CD4-positive, CD25-positive, alpha-beta regulatory T cell (primary cell): Measurements from ENCODE around the gene MAP4K3. TPM values are rescaled to one million over a fixed set of nuclear protein-coding genes. Genes with fewer than 3 reads are reported as not detected.
A peak's percentile ranks its signal among the peaks of the same experiment; 100 is the strongest.
"Not testable (repeated sequence)": the region's sequence is repeated elsewhere in the genome, so short reads cannot be mapped to it uniquely, and the experiment has no call there.

Source experiments
- ATAC-seq, 2 donors: fragments of 150-1000 bp; cut with Tn5 transposase; one replicate each; pipeline ENCODE4 v1.10.0; 2021; ENCODE audit warnings: low read depth in 2 of 2, moderate number of reproducible peaks in 2 of 2, moderate library complexity in 1 of 2
- DNase-seq, 3 donors: peaks; one replicate each; pipeline versions ENCODE4 v3.0.0 to v3.0.0-alpha.2; 2012 to 2022; ENCODE audit warnings: mixed read lengths in 1 of 3
- H3K27ac ChIP-seq: one replicate; pipeline ENCODE4 v1.7.0; 2013; ENCODE audit warnings: mild to moderate bottlenecking, low read length; ENCODE audit not compliant: insufficient read depth, poor library complexity, severe bottlenecking
- H3K27me3 ChIP-seq: one replicate; pipeline ENCODE4 v1.7.0; 2013; ENCODE audit warnings: low read length; ENCODE audit not compliant: control insufficient read depth, insufficient read depth
- H3K36me3 ChIP-seq: one replicate; pipeline ENCODE4 v1.7.0; 2013; ENCODE audit warnings: mild to moderate bottlenecking, low read length, moderate library complexity; ENCODE audit not compliant: control insufficient read depth, insufficient read depth
- H3K4me1 ChIP-seq: 2 replicates; pipeline ENCODE4 v1.7.0; 2013; ENCODE audit warnings: mild to moderate bottlenecking, low read length; ENCODE audit not compliant: insufficient read depth, control insufficient read depth, poor library complexity, severe bottlenecking
- H3K4me3 ChIP-seq: one replicate; pipeline ENCODE4 v1.7.0; 2013; ENCODE audit warnings: low read depth, mild to moderate bottlenecking, low read length, moderate library complexity
- H3K9me3 ChIP-seq, 2 experiments: 1 replicate in 1 of 2; 2 replicates in 1 of 2; pipeline ENCODE4 v1.7.0; 2013; ENCODE audit warnings: low read length in 2 of 2, mild to moderate bottlenecking in 1 of 2, moderate library complexity in 1 of 2; ENCODE audit not compliant: control insufficient read depth in 2 of 2
- H3K27ac Mint-ChIP-seq, 3 donors: one replicate each; pipeline ENCODE4 v1.8.0; 2020 to 2022; ENCODE audit warnings: mild to moderate bottlenecking in 3 of 3, mixed read lengths in 3 of 3, moderate library complexity in 2 of 3
- H3K27me3 Mint-ChIP-seq: one replicate; pipeline ENCODE4 v1.8.0; 2022; ENCODE audit warnings: mild to moderate bottlenecking, mixed read lengths
- H3K36me3 Mint-ChIP-seq: one replicate; pipeline ENCODE4 v1.8.0; 2020; ENCODE audit warnings: mixed read lengths
- H3K4me1 Mint-ChIP-seq, 4 donors: one replicate each; pipeline ENCODE4 v1.8.0; 2020 to 2022; ENCODE audit warnings: mixed read lengths in 4 of 4, mild to moderate bottlenecking in 1 of 4
- H3K4me3 Mint-ChIP-seq, 4 donors: one replicate each; pipeline ENCODE4 v1.8.0; 2020 to 2022; ENCODE audit warnings: mild to moderate bottlenecking in 4 of 4, mixed read lengths in 4 of 4, moderate library complexity in 3 of 4
- H3K9me3 Mint-ChIP-seq, 7 donors: one replicate each; pipeline ENCODE4 v1.8.0; 2020 to 2022; ENCODE audit warnings: mixed read lengths in 7 of 7, mild to moderate bottlenecking in 3 of 7, moderate library complexity in 2 of 7
- polyA plus RNA-seq, 4 donors: library from polyadenylated mRNA; unstranded; fragments of 300-500 nt; fragmentation: Illumina TruSeq; gene quantifications; one replicate each; pipeline ENCODE4 v1.2.3, GENCODE V29; 2021
- total RNA-seq: library from RNA; stranded (reverse); gene quantifications from one replicate; pipeline ENCODE4 v1.2.3, GENCODE V29; 2022

Gene MAP4K3
- total and polyA plus RNA-seq, 5 donors from 2014 or later: 1.4 to 28.7 (median 2.0) TPM

DNA sequence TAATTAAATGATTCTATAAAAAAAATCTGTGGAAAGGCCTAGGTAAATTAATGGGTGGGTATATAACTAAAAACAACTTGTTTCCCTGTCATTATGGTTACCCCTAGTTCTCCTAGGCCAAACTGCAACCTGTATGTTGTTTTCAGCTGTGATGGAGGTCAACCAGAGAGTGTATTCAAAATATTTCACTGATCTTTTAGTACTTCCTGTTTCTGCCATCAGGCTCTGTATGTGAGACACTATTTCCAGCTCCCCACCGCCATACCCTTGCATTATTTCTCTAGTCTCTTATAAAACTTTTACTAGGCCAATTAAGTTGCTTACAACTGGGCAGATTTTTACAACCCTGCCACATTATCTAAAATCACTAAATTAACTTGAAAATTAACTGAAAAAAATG, 172.4 kb downstream of the MAP4K3 start:
- Mint-ChIP-seq H3K27ac (peak overlapping the region; percentile 77 to 93 (median 87)), H3K9me3 (no peaks in the 10 kb centered on the region), H3K36me3 (peaks cover 13% of the 10 kb centered on the region), H3K4me1 (peaks cover 23 to 33% (median 28%) of the 10 kb centered on the region in 4 donors), H3K27me3 (no peaks in the 10 kb centered on the region), H3K4me3 (peak overlapping the region in 3 of 4 donors; percentile 4 to 30 (median 19))
- DNase-seq: peak in 1 of 3 donors; percentile 33
- Histone ChIP-seq H3K27me3 (no peaks in the 10 kb centered on the region), H3K9me3 (no peaks in the 10 kb centered on the region), H3K4me1 (peaks cover 22% of the 10 kb centered on the region), H3K36me3 (no peaks in the 10 kb centered on the region), H3K27ac (peak overlapping the region; percentile 60), H3K4me3 (peak overlapping the region; percentile 52)
- ATAC-seq: peak in 1 of 2 donors; percentile 47

DNA sequence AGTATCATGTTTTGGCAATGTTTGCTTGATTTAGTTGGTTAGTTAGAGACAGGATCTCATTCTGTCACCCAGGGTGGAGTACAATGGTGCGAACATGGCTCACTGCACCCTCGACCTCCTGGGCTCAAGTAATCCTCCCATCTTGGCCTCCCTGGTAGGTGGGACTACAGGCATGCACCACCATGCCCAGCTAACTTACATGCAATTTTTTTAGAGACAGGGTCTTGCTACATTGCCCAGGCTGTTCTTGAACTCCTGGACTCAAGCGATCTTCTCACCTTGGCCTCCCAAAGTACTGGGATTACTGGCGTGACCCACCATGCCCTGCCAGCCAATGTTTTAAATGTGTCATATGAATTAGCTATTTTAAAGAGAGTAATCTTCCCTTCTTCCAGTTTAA, 177.0 kb downstream of the MAP4K3 start:
- Histone ChIP-seq H3K4me3 (no peak overlapping the region), H3K36me3 (peaks cover 14% of the 10 kb centered on the region), H3K27me3 (no peaks in the 10 kb centered on the region), H3K9me3 (no peaks in the 10 kb centered on the region), H3K27ac (no peak overlapping the region), H3K4me1 (peaks cover 9% of the 10 kb centered on the region)
- Mint-ChIP-seq H3K4me1 (peaks cover 13 to 17% (median 16%) of the 10 kb centered on the region in 4 donors), H3K27me3 (no peaks in the 10 kb centered on the region), H3K9me3 (no peaks in the 10 kb centered on the region), H3K36me3 (peaks cover 24% of the 10 kb centered on the region), H3K4me3 (no peak overlapping the region), H3K27ac (no peak overlapping the region)
- DNase-seq (no peak), ATAC-seq (no peak)

DNA sequence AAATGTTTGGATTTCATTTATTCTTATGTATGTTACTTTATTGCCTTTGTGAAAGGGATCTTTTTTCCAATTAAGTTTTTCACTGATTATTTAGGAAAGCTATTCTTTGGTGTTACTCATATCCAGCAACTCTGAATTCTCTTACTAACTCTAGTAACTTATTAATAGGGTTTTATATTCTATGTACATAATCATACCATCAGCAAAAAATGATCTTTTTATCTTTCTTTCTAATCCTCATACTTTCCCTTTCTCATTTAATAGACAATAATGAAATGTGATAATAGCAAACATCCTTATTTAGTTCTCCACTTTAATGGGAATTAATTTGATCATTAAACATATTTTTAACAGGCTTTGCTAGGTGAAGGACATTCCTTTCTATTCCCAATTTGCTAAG, 181.0 kb downstream of the MAP4K3 start:
- no peak for DNase-seq
- peaks cover 42% of the 10 kb centered on the region for H3K36me3 Mint-ChIP-seq

DNA sequence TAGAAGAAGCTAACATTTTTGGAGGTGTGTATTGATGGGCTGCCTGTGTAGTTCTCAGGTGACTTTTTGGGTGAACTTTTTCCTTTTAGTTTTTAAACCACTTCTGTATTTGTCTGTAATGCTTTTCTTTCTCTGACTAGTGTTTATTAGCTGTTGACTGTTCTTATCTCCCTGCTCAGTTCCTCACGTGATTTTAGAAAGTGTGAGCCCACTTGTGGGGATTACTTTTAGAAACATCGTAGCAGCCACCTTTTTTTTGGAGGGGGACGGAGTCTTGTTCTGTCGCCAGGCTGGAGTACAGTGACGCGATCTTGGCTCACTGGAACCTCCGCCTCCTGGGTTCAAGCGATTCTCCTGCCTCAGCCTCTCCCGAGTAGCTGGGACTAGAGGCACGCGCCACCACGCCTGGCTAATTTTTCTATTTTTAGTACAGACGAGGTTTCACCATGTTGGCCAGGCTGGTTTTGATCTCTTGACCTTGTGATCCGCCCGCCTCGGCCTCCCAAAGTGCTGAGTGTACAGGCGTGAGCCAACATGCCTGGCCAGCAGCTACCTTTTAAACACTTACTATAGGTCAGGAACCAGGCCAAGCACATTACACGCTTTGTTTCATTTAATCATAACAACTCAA, 184.1 kb downstream of the MAP4K3 start:
- no peaks in the 10 kb centered on the region for H3K27me3 ChIP-seq
- no peak overlapping the region for H3K4me3 ChIP-seq
- Mint-ChIP-seq H3K4me3 (no peak overlapping the region), H3K36me3 (peaks cover 38% of the 10 kb centered on the region), H3K27ac (peak overlapping the region in 1 of 3 donors; percentile 68), H3K27me3 (no peaks in the 10 kb centered on the region), H3K9me3 (peaks cover 0 to 9% (median 3%) of the 10 kb centered on the region in 7 donors), H3K4me1 (peaks cover 0 to 5% (median 5%) of the 10 kb centered on the region in 4 donors)
- DNase-seq (no peak), ATAC-seq (no peak)
- peaks cover 4% of the 10 kb centered on the region for H3K4me1 ChIP-seq
- H3K27ac ChIP-seq: no peak overlapping the region
- peaks cover 26% of the 10 kb centered on the region for H3K36me3 ChIP-seq
- H3K9me3 ChIP-seq: peaks cover 0 to 6% of the 10 kb centered on the region in 2 experiments

More for the DNA sequence above, 181.0 kb downstream of the MAP4K3 start:
- Mint-ChIP-seq H3K9me3 (peaks cover 0 to 6% (median 3%) of the 10 kb centered on the region in 7 donors), H3K27ac (no peak overlapping the region), H3K4me1 (peaks cover 0 to 3% (median 0%) of the 10 kb centered on the region in 4 donors), H3K27me3 (no peaks in the 10 kb centered on the region), H3K4me3 (no peak overlapping the region)
- Histone ChIP-seq H3K27me3 (no peaks in the 10 kb centered on the region), H3K27ac (no peak overlapping the region), H3K9me3 (peaks cover 0 to under 1% of the 10 kb centered on the region in 2 experiments), H3K4me3 (no peak overlapping the region), H3K4me1 (no peaks in the 10 kb centered on the region), H3K36me3 (peaks cover 30% of the 10 kb centered on the region)
- no peak for ATAC-seq

DNA sequence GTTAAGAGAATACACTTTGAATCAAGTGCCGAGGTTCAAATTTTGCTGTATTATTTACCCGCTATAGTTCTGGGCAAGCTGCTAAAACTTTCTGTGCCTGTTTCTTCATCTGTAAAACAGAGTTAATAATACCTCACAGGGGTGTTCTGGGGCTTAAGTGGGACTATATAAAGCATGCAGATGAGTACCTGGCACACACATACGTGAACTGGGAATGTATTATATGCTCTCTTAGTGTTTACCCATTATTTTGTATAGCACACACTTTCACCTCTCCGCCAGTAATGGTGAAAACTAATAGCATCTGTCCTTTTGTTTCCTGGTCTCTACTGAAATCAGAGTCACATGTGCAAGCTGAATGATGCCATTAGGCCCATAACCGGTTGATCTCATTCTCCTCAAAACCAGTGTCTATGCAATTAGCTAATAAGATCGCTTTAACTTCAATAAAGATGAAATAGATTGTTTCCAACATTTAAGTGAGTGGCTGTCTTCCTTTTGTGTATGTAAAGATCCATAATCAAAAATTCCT, 189.5 kb downstream of the MAP4K3 start:
- no peaks in the 10 kb centered on the region for H3K27me3 Mint-ChIP-seq
- Histone ChIP-seq H3K4me3 (no peak overlapping the region), H3K27ac (no peak overlapping the region), H3K36me3 (peaks cover 11% of the 10 kb centered on the region), H3K4me1 (peaks cover 12% of the 10 kb centered on the region), H3K27me3 (no peaks in the 10 kb centered on the region), H3K9me3 (peaks cover 0 to 6% of the 10 kb centered on the region in 2 experiments)
- no peak overlapping the region for H3K4me3 Mint-ChIP-seq
- H3K36me3 Mint-ChIP-seq: peaks cover 18% of the 10 kb centered on the region
- H3K9me3 Mint-ChIP-seq: peaks cover 0 to 9% (median 3%) of the 10 kb centered on the region in 7 donors
- H3K4me1 Mint-ChIP-seq: peaks cover 10 to 23% (median 19%) of the 10 kb centered on the region in 4 donors
- ATAC-seq: no peak
- no peak overlapping the region for H3K27ac Mint-ChIP-seq
- no peak for DNase-seq

DNA sequence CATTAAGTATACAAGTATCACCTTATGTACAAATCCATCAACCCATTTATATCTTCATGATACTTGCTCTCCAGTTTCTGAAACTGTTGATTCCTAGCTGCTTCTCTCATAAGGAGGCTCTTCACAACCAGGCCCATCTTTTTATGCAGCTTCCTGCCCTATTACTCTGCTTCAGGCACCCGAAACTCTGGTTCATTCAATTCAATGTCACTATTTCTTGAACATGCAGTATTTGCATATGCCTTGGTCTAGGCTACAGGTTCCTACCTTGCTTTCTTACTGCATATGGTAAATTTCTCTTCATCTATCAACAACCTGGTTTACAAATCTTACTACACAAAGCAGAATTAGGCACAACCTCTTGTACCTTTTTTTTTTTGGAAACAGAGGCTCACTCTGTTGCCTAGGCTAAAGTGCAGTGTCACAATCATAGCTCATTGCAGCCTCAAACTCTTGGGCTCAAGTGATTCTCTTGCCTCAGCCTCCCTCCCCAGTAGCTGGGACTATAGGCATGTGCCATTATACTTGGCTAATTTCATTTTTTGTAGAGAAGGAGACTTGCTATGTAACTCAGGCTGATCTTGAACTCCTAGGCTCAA, 190.6 kb downstream of the MAP4K3 start:
- Histone ChIP-seq H3K27ac (no peak overlapping the region), H3K9me3 (peaks cover 0 to 6% of the 10 kb centered on the region in 2 experiments), H3K36me3 (peaks cover 8% of the 10 kb centered on the region), H3K4me3 (no peak overlapping the region), H3K27me3 (no peaks in the 10 kb centered on the region), H3K4me1 (peaks cover 14% of the 10 kb centered on the region)
- no peak for ATAC-seq
- peaks cover 10% of the 10 kb centered on the region for H3K36me3 Mint-ChIP-seq
- peak overlapping the region in 1 of 3 donors; percentile 3 for H3K27ac Mint-ChIP-seq
- peaks cover 0 to 7% (median 2%) of the 10 kb centered on the region in 7 donors for H3K9me3 Mint-ChIP-seq
- peak overlapping the region in 3 of 4 donors; percentile 43 to 46 (median 44) for H3K4me3 Mint-ChIP-seq
- H3K4me1 Mint-ChIP-seq: peaks cover 10 to 33% (median 21%) of the 10 kb centered on the region in 4 donors
- DNase-seq: no peak
- no peaks in the 10 kb centered on the region for H3K27me3 Mint-ChIP-seq

DNA sequence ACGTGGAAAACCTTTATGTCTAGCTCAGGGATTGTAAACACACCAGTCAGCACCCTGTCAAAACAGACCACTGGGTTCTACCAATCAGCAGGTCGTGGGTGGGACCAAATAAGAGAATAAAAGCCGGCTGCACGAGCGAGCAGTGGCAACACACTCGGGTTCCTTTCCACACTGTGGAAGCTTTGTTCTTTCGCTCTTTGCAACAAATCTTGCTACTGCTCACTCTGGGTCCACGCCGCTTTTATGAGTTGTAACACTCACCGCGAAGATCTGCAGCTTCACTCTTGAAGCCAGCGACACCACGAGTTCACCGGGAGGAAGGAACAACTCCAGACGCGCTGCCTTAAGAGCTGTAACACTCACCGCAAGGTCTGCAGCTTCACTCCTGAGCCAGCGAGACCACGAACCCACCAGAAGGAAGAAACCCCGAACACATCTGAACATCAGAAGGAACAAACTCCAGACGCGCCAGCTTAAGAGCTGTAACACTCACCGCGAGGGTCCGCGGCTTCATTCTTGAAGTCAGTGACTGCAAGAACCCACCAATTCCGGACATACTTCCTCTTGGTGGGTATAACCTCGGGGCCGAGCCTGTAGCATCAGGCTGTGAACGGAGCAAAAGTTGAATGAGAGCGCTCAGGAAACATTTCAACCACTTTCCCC, 192.0 kb downstream of the MAP4K3 start:
- not testable (repeated sequence) for H3K9me3 Mint-ChIP-seq, H3K9me3 ChIP-seq, H3K36me3 Mint-ChIP-seq, H3K27me3 Mint-ChIP-seq, H3K27me3 ChIP-seq, H3K36me3 ChIP-seq
- DNase-seq (peak; percentile 6 to 74 (median 61)), ATAC-seq (peak; percentile 36 to 57)
- Mint-ChIP-seq H3K4me1 (peaks cover 11 to 39% (median 25%) of the 10 kb centered on the region in 4 donors), H3K4me3 (peak overlapping the region; percentile 78 to 91 (median 90)), H3K27ac (peak overlapping the region; percentile 86 to 87 (median 86))
- Histone ChIP-seq H3K4me1 (peaks cover 19% of the 10 kb centered on the region), H3K27ac (peak overlapping the region; percentile 21), H3K4me3 (peak overlapping the region; percentile 57)
